IPS-18a (cell line): ENCODE measurements around the gene IL1R1.

Experiments
- H3K27ac ChIP-seq: one replicate; pipeline ENCODE4 v1.5.1; 2013; ENCODE audit warnings: low read length
- H3K27me3 ChIP-seq: one replicate; pipeline ENCODE4 v1.6.1; 2013; ENCODE audit warnings: mild to moderate bottlenecking, low read length; ENCODE audit not compliant: control insufficient read depth, insufficient read depth
- H3K36me3 ChIP-seq: one replicate; pipeline ENCODE4 v1.6.1; 2013; ENCODE audit warnings: low read depth, low read length; ENCODE audit not compliant: control insufficient read depth
- H3K4me1 ChIP-seq: one replicate; pipeline ENCODE4 v1.6.1; 2013; ENCODE audit warnings: low read depth, low read length; ENCODE audit not compliant: control insufficient read depth
- H3K4me3 ChIP-seq: one replicate; pipeline ENCODE4 v1.5.1; 2013; ENCODE audit warnings: low read length
- H3K9ac ChIP-seq: one replicate; pipeline ENCODE4 v1.6.1; 2013; ENCODE audit warnings: mild to moderate bottlenecking, low read length, moderate library complexity
- H3K9me3 ChIP-seq: one replicate; pipeline ENCODE4 v1.6.1; 2013; ENCODE audit warnings: low read depth, low read length; ENCODE audit not compliant: control insufficient read depth

IL1R1 gene

DNA sequence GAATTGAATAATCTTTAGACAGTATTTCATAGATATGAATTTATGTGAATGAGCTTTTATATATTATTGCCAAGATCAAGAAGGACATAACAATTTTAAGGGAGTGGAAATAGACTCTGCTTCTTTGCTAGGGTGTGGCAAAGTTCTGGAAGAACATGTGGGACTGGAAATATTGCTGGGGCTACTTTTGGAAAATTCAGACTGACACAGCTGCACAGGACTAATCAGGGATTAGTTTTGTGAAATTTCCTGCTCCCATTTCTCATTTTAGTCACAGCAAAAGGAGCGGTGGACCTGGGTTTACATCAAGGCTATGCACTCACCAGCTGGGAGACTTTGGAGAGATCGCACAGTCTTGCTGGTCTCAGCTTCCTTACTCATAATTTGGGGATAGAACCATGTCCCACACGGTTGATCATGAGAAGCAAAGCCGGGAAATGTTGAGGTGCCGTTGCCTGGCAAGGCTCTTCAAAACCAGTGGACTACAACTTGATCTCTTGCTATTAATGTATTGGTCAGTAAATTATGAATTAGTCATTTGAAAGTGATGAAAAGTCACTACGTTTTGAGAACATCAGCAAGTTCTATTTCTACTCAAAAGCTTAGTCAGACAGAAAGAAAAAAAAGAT lies 86.7 kb downstream of the IL1R1 start:
- Histone ChIP-seq H3K27ac (no peak overlapping the region), H3K27me3 (no peaks in the 10 kb centered on the region), H3K4me1 (peaks cover 7% of the 10 kb centered on the region), H3K9me3 (no peaks in the 10 kb centered on the region), H3K36me3 (no peaks in the 10 kb centered on the region), H3K4me3 (no peak overlapping the region), H3K9ac (no peak overlapping the region)
